GM12872 (cell line): ENCODE results near the gene FUOM.

Experiments
- TF ChIP-seq, protein P1 (sequence below): IDR thresholded peaks from 3 replicates; pipeline ENCODE4 v1.5.1; 2011; ENCODE audit warnings: low read depth, mild to moderate bottlenecking, low read length, moderate library complexity; ENCODE audit not compliant: insufficient read depth

The FUOM gene

DNA sequence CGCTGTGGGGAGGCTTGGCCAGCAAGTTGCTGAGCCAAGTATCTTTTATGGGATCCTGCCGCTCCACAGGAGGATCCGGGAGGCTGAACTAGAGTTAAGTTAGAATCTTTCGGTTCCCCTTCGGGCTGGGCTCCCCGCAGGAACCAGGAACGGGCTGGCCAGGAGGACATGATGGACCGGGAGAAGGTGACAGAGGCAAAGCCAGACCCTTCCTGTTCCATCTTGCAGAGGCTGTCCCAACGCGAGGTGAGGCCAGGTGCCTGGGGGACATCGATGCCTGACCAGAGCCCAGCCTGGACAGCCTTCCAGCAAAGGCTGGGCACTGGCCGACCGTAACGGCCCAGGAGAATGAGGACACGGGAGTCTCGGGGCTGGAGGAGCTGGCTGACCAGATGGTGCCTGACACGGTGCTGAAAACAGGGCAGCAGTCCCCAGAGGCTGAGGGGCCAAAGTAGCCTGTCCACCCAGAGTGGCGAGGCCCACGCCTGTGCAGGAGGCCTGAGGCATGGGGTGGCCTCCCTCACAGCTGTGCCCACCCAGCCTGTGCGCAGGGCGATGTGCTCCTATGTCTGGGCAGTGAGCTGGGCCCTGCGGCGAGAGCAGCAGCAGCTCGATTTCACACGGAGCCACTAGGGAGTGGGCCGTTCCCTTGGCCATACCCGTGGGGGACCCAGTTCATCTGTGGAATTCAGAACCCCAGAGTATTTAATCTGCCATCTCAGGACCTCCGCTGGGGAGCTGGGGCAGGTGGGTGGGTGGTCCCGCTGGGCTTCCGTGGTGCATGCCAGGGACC lies 19.4 kb upstream of the FUOM start:
- TF ChIP-seq, protein P1, sequence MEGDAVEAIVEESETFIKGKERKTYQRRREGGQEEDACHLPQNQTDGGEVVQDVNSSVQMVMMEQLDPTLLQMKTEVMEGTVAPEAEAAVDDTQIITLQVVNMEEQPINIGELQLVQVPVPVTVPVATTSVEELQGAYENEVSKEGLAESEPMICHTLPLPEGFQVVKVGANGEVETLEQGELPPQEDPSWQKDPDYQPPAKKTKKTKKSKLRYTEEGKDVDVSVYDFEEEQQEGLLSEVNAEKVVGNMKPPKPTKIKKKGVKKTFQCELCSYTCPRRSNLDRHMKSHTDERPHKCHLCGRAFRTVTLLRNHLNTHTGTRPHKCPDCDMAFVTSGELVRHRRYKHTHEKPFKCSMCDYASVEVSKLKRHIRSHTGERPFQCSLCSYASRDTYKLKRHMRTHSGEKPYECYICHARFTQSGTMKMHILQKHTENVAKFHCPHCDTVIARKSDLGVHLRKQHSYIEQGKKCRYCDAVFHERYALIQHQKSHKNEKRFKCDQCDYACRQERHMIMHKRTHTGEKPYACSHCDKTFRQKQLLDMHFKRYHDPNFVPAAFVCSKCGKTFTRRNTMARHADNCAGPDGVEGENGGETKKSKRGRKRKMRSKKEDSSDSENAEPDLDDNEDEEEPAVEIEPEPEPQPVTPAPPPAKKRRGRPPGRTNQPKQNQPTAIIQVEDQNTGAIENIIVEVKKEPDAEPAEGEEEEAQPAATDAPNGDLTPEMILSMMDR: no peak

DNA sequence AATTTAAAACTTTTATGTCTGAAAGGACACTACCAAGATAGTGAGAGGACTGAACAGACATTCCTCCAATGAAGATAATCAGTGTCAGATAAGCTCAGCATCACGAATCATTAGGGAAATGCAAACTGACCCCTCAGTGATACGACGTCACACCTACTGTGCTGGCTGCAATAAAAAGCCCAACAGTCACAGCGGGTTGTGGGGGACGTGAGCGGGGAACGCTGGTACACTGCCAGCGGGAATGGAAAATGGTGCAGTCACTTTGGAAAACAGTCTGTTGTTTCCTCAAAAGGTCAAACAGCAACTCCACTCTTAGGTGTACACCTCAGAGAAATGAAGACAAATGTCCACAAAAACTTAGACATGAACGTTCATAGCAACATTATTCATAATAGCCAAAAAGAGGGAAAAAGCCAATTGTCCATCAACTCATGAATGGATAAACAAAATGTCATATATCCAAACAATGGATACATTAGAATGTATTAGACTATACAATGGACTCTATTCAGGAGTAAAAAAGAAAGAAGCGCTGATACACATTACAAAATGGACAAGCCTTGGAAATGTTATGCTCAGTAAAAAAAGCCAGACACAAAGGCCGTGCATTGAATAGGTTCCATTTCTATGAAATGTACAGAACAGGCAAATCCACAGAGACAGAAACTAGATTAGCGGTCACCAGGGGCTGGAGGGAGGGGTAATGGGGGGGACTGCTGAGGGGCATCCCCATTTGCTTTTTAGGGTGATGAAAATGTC lies 17.7 kb upstream of the FUOM start:
- TF ChIP-seq, protein P1: no peak

DNA sequence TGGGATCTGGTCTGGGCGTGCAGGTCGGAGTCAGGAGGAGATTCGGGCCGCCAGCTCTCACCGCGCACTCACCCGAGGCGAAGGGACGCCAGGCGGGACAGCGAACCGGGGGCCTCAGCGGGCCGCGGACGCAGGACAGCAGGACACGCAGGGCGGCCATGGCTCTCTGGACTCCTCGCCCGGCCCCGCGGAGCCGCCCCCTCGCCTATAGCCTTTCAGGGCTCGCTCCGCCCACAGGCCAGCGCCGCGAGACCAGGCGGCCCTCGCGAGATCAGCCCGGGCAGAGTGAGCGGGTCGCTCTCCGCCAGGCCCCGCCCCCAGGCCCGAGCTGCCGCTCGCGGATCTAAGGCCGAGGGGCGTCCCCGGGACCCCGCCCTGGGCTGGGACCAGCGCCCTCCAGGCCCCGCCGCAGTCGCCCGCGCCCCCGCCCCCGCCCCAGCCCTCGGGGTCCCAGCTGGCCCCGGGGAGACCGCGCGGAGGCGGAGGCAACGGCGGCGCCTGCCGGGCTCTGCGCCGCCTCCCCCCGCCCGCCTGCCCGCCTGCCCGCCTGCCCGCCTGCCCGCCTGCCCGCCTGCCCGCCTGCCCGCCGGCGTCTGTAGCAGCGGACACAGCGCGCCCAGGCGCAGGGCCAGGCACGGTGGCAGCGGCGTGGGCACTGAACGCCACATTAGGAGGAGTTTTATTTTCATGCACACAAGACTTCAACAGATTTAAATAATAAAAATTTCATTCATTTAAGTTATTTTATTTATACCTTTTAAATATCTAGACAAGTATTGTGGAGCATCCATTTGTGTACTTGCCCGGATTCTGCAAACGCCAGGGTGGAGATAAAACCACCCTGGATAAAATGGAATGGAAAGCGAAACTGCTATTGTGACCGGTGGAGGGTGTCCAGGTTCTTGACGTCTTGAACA lies 15.6 kb upstream of the FUOM start, which contains the start of gene ECHS1:
ECHS1 (minus strand) TSS at position 181 of the 917 bp plus-strand sequence; CDS start at position 160, 21 bp downstream.
- TF ChIP-seq, protein P1: no peak

DNA sequence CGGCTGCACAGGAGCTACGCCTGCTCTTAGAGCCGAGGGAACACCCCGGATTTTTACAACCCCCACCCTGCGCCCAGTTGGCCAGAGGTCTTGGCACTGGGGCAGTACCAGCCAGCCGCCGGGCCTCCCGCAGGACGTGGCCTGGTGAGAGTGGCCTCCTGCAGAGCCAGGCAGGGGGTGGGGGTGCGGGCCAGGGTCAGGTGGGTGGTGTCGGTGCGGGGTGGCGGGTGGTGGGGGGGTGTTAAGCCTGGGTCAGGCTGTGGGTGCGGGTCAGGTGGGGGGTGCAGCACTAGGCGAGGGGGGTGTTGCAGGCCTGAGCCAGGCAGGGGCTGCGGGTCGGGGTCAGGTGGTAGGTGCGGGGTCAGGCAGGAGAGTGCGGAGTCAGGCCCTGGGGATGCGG lies 14.7 kb upstream of the FUOM start:
- TF ChIP-seq, protein P1: no peak

DNA sequence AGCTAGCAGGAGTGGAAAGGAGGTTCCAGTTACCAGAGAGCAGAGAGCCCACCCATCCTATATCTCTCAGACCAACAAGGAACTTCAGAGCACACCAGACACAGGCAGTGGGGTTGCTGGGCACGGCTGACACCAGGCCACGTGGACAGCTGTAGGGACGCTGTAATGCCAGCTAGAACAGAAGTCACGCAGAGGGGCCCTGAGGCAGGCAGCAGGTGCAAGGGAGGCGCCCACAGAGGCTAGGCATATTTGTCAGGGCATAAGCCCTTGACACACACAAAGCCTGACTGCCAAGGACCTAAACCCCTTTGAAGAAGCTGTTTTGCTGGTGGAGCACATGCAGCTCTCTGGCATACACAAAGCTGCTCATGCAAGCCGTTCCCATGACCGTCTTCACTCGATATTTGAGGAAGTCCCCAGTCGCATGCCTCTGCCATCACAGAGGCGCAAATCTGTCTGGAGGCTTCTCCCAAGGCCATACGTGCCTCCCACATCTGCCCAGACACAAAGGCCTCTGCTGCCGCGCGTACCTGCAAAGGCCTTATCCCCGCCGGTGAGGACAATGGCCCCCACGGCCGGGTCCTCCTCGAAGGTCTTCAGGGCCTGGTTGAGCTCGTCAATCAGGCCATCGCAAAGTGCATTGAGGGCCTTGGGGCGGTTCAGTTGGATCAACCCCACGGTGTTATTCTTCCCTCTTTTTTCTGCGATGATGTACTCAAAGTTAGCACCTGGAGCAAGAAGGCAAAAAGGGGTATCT lies 12.4 kb upstream of the FUOM start:
- TF ChIP-seq, protein P1: no peak

DNA sequence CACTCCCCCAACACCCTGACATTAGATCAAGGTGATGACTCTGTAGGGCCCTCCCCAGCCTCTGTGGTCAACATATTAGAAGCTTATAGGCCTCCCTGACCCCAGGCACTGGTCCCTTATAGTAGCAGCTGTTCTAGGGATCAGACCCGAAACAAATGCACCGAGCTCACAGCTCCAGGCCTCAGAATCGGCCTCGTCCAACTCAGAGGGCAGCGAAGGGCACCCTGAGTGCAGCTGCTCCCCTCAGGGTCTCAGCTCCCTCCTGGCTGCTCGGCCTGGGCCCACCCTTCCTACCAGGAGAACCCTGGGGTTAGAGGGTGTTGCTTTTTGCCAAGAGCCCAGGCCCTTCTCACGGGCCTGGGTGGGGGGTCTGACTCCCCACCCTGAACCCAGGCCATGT lies 10.3 kb upstream of the FUOM start:
- TF ChIP-seq, protein P1: no peak
